GM12892 (cell line): ENCODE data around the gene TP53AIP1.

Experiments
- POLR2A ChIP-seq: IDR thresholded peaks from 2 replicates; pipeline ENCODE4 v1.6.1; 2011; ENCODE audit warnings: low read depth, low read length, control low read depth
- POLR2AphosphoS5 ChIP-seq: IDR thresholded peaks from 2 replicates; pipeline ENCODE4 v1.6.1; 2011; ENCODE audit warnings: low read depth, low read length, control low read depth

DNA sequence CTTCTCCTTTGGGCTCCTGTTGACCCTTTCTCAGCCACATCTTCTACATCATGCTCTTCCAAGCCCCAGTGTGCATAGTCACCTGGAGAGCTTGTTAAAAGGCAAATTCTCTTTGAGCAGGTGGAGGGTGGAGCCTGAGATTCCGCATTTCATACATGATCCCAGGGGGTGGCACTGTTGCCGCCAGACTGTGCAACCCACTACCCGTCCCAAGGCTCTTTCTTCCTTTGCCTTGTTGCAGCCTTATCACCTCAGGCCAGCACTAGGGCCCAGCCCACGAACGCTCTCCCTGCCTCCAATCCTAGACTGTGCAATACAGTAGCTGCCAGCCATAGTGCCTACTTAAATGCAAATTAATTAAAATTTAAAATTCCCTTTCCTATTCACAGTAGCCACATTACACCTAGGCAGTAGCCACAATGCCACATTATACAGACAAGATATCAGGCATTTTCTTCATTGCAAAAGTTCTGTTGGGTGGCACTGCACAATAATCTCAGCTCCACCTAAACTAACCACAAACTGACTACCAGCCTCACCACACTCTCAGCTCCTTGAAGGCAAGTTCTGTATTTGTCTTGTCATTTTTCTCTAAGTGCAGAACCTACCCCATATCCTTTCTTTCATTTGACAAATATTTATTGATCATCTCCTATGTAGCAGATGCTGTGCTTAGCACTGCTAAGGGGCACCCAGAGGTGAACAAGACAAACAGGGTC, 56.1 kb downstream of the TP53AIP1 start:
- no peak for TF ChIP-seq POLR2AphosphoS5
- TF ChIP-seq POLR2A, result no peak
